ENCODE data around the gene KCNH1.

- no peak for TF ChIP-seq CTCF (IDR thresholded peaks at IDR 0.05; ENCODE audit: low read depth, low read length)
- no peak for TF ChIP-seq EZH2phosphoT487 (IDR thresholded peaks at IDR 0.05; ENCODE audit: low read depth)
These were observed 312.3 kb downstream of the KCNH1 start for GRCh38 chr1:210821615-210822014.

Measured in OCI-LY3 (cell line).